Measurements from ENCODE around the gene USP10.
A peak's percentile ranks its signal among the peaks of the same experiment; 100 is the strongest.

The USP10 gene

GRCh38 chr16:84780063-84780462 lies 80.3 kb downstream of the USP10 start:
- no peak for DNase-seq (ENCODE audit: low spot score)
- Histone ChIP-seq H3K4me3 (ENCODE audit: severe bottlenecking) (no peak overlapping the region), H3K27me3 (ENCODE audit: insufficient read depth, poor library complexity, severe bottlenecking) (no peaks in the 10 kb centered on the region), H3K27ac (ENCODE audit: poor library complexity, severe bottlenecking) (no peak overlapping the region), H3K9me3 (ENCODE audit: severe bottlenecking) (no peaks in the 10 kb centered on the region), H3K4me1 (ENCODE audit: insufficient read depth, poor library complexity, severe bottlenecking) (no peaks in the 10 kb centered on the region), H3K36me3 (ENCODE audit: low read depth) (peaks cover 50% of the 10 kb centered on the region)
- TF ChIP-seq CTCF (IDR thresholded peaks at IDR 0.05; ENCODE audit: poor library complexity, severe bottlenecking), result no peak
- no peak for ATAC-seq (ENCODE audit: low read depth)

GRCh38 chr16:84780544-84781376 lies 81.0 kb downstream of the USP10 start:
- H3K4me1 ChIP-seq (ENCODE audit: insufficient read depth, poor library complexity, severe bottlenecking), result no peaks in the 10 kb centered on the region
- ATAC-seq (ENCODE audit: low read depth) (peak; percentile 32; the same call in 2 of the 3 replicates), DNase-seq (ENCODE audit: low spot score) (no peak)
- peaks cover 43% of the 10 kb centered on the region for H3K36me3 ChIP-seq (ENCODE audit: low read depth)
- no peak for TF ChIP-seq CTCF (IDR thresholded peaks at IDR 0.05; ENCODE audit: poor library complexity, severe bottlenecking)
- H3K27me3 ChIP-seq (ENCODE audit: insufficient read depth, poor library complexity, severe bottlenecking), result no peaks in the 10 kb centered on the region
- no peak overlapping the region for H3K27ac ChIP-seq (ENCODE audit: poor library complexity, severe bottlenecking)
- H3K4me3 ChIP-seq (ENCODE audit: severe bottlenecking), result no peak overlapping the region
- H3K9me3 ChIP-seq (ENCODE audit: severe bottlenecking), result no peaks in the 10 kb centered on the region

GRCh38 chr16:84782846-84783245 lies 83.0 kb downstream of the USP10 start:
- no peaks in the 10 kb centered on the region for H3K4me1 ChIP-seq (ENCODE audit: insufficient read depth, poor library complexity, severe bottlenecking)
- no peak for TF ChIP-seq CTCF (IDR thresholded peaks at IDR 0.05; ENCODE audit: poor library complexity, severe bottlenecking)
- peaks cover 22% of the 10 kb centered on the region for H3K36me3 ChIP-seq (ENCODE audit: low read depth)
- no peak overlapping the region for H3K27ac ChIP-seq (ENCODE audit: poor library complexity, severe bottlenecking)
- no peak for DNase-seq (ENCODE audit: low spot score)
- no peaks in the 10 kb centered on the region for H3K27me3 ChIP-seq (ENCODE audit: insufficient read depth, poor library complexity, severe bottlenecking)
- H3K9me3 ChIP-seq (ENCODE audit: severe bottlenecking), result no peaks in the 10 kb centered on the region
- ATAC-seq (ENCODE audit: low read depth), result no peak
- no peak overlapping the region for H3K4me3 ChIP-seq (ENCODE audit: severe bottlenecking)

GRCh38 chr16:84785843-84786581 lies 86.2 kb downstream of the USP10 start:
- ATAC-seq (ENCODE audit: low read depth) (peak; percentile 40), DNase-seq (ENCODE audit: low spot score) (no peak)
- H3K9me3 ChIP-seq (ENCODE audit: severe bottlenecking), result no peaks in the 10 kb centered on the region
- no peaks in the 10 kb centered on the region for H3K27me3 ChIP-seq (ENCODE audit: insufficient read depth, poor library complexity, severe bottlenecking)
- no peak for TF ChIP-seq CTCF (IDR thresholded peaks at IDR 0.05; ENCODE audit: poor library complexity, severe bottlenecking)
- no peak overlapping the region for H3K4me3 ChIP-seq (ENCODE audit: severe bottlenecking)
- no peak overlapping the region for H3K27ac ChIP-seq (ENCODE audit: poor library complexity, severe bottlenecking)
- H3K36me3 ChIP-seq (ENCODE audit: low read depth), result no peaks in the 10 kb centered on the region
- no peaks in the 10 kb centered on the region for H3K4me1 ChIP-seq (ENCODE audit: insufficient read depth, poor library complexity, severe bottlenecking)
